Measurements from ENCODE around the gene ZNF717. TPM values are rescaled to one million over a fixed set of nuclear protein-coding genes. Genes with fewer than 3 reads are reported as not detected.
A peak's percentile ranks its signal among the peaks of the same experiment; 100 is the strongest.
"Not testable (repeated sequence)": the region's sequence is repeated elsewhere in the genome, so short reads cannot be mapped to it uniquely, and the experiment has no call there.

ZNF717 gene
- total RNA-seq (2021; fragmentation: NEBNext Ultra II Directional; extraction: Animal tissue kit (Norgen Biotek cat#: 25700)) = 1 to 10 TPM; 3.8 to 8.5 (median 8.3) TPM
- long read RNA-seq = 0 reads

DNA sequence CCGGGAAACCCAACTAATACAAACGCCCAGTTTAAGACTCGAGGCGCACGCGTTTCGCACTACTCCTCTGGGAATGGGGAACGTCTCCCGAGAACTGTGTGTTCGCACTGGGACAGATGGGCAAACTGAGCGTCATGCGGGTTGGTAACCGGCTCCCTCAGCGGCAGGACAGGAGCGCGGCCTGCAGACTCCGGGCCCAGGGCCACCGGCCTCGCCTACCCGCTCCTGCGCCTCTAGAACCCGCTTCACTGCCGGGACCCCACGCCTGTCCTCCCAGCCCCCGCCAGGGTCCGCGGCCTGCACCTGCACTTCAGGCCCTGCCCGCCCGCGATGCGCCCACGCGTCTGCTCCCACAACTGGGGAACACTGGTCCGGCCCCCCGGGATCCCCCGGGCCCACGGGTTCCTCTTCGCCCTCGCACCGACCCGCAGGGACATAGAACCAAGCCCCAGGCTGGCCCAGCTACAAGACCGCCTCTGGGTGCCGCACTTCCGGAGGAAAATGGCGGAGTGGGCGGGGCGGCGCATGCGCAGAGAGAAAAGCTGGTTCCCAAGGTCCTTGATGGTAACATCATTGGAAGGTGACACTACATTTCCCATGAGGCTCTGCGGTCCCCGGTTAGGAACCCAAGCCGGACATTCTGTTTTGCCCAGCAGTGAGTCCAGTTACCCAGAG is at the start of gene ZNF717:
TSS of gene ZNF717 (minus strand) at position 469 of the 675 bp plus-strand sequence. CDS start 2,187 bp downstream, outside the sequence.
- H3K4me3 Mint-ChIP-seq = peak within 1 kb of the TSS; percentile 92
- peaks cover 11% of the 10 kb centered on the region for H3K4me1 Mint-ChIP-seq (ENCODE audit: low read depth)
- H3K9me3 Mint-ChIP-seq = peaks cover 21% of the 10 kb centered on the region
- TF ChIP-seq, protein P1, sequence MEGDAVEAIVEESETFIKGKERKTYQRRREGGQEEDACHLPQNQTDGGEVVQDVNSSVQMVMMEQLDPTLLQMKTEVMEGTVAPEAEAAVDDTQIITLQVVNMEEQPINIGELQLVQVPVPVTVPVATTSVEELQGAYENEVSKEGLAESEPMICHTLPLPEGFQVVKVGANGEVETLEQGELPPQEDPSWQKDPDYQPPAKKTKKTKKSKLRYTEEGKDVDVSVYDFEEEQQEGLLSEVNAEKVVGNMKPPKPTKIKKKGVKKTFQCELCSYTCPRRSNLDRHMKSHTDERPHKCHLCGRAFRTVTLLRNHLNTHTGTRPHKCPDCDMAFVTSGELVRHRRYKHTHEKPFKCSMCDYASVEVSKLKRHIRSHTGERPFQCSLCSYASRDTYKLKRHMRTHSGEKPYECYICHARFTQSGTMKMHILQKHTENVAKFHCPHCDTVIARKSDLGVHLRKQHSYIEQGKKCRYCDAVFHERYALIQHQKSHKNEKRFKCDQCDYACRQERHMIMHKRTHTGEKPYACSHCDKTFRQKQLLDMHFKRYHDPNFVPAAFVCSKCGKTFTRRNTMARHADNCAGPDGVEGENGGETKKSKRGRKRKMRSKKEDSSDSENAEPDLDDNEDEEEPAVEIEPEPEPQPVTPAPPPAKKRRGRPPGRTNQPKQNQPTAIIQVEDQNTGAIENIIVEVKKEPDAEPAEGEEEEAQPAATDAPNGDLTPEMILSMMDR (IDR thresholded peaks at IDR 0.05) = peak; percentile 36
- DNase-seq = peak; percentile 78
- H3K27ac Mint-ChIP-seq = peak within 1 kb of the TSS; percentile 82
- H3K36me3 Mint-ChIP-seq (ENCODE audit: low read depth) = peaks cover 50% of the 10 kb centered on the region
- not testable (repeated sequence) for H3K27me3 Mint-ChIP-seq (ENCODE audit: insufficient read depth)

DNA sequence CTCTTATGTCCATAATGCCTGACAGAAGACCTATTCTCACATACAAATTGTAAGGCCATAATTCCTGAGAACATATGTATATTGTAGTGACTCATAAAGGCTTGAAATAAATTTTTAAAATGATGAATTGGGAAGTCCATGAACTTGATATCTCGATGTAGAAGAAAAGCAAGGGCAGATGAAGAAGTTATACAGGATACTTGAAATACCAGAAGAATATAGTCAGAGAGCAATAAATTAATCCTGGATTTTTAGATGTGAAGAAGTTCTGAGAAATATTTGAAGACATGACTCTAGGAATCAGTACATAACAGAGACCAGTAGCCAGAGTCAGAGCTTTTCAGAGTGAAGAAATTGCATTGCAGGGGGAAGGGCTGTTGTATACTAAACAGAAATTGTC is 45.7 kb upstream of the ZNF717 start:
- H3K4me1 Mint-ChIP-seq (ENCODE audit: low read depth) = peaks cover 19% of the 10 kb centered on the region; the same call in 1 of the 2 replicates
- not testable (repeated sequence) for H3K4me3 Mint-ChIP-seq; DNase-seq; H3K27ac Mint-ChIP-seq; H3K36me3 Mint-ChIP-seq (ENCODE audit: low read depth); H3K27me3 Mint-ChIP-seq (ENCODE audit: insufficient read depth)
- peaks cover 20% of the 10 kb centered on the region for H3K9me3 Mint-ChIP-seq

DNA sequence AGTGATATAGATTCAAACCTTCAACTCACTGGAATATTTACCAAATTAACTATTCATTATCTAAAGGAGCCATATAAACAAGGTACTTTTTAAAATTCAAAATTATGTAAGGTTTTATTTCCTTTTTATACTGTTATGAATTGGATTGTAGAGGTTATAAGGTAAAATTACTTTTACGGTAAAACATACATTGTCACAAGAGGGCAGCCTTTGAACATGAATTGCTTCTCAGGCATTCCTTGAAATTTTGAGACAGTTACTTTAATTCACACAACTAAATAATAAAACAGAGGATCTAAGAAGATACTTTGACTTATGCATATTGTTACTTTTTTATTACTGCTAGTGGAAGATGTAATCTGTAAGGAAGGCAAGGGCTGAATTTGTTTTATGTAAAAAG is 32.7 kb upstream of the ZNF717 start:
- H3K9me3 Mint-ChIP-seq; H3K27me3 Mint-ChIP-seq (ENCODE audit: insufficient read depth); H3K4me3 Mint-ChIP-seq; DNase-seq; H3K36me3 Mint-ChIP-seq (ENCODE audit: low read depth): not testable (repeated sequence)
- TF ChIP-seq, protein P1 (IDR thresholded peaks at IDR 0.05) = peak; percentile 66
- Mint-ChIP-seq H3K27ac (peak overlapping the region; percentile 87), H3K4me1 (ENCODE audit: low read depth) (peaks cover 62% of the 10 kb centered on the region)

DNA sequence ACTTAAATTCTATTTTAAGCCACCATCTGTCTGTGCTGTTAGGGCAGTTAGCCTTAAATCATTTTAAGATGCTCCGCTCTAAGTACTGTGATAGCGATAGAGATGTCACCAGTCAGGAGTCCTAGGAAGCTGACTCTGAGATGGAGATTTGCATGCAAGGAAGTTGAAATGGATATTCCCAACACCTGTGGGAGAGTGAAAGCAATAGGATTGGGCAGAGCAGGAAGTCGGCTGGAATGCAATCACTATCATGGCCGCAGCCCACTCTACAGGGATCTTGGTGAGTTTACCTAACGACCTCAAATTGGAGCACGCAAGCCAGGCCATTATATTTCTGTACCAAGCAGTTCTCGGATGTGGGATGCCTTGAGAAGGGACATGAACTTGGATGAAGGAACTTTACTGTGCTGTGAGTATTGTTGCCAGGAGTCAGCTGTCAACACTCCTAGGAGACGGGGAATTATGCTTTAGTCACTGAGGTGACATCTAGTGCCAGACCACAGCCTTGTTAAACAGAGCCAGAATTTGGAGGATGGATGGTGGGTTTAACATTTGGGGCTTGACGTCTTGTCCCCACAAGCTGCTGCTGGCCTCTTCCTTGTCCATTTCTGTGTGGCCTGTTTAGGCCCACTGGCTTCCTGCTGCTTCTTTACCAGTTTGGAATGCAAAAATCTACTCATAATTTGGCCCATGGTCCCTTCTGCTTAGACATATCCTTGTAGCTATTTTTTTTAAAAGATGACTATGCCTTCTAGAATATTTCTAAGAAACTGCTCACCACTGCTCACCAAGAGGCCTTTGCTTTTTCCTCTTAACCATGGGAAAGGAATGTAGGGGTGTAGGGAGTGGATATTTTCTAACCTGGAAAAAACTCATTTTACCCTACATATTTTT is 31.2 kb upstream of the ZNF717 start:
- H3K9me3 Mint-ChIP-seq; H3K27me3 Mint-ChIP-seq (ENCODE audit: insufficient read depth); H3K36me3 Mint-ChIP-seq (ENCODE audit: low read depth): not testable (repeated sequence)
- Mint-ChIP-seq H3K4me1 (ENCODE audit: low read depth) (peaks cover 57% of the 10 kb centered on the region), H3K4me3 (peak overlapping the region; percentile 46), H3K27ac (peak overlapping the region; percentile 87)
- peak; percentile 31 for DNase-seq

DNA sequence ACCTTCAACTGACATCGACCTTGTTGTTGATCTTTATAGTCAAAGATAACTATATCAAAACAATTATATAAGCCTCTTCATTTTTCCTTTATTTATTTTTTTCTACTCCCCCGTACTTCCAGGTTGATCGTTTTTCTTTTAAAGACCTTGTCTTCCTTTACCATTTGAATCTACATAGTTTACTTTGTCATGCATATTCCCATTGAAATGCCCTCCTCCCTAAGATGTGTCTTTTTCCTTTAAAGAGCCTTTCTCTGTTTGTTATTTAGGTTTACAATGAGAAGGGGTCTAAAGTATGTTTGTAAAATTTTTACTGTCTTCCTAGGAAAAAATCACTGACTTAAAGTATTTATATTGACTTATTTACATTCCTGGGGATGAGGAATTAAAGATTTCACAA is 29.4 kb upstream of the ZNF717 start:
- Mint-ChIP-seq H3K36me3 (ENCODE audit: low read depth) (0 out of 2 replicates have a peak, but pooled peaks cover 6% of the 10 kb centered on the region), H3K9me3 (peaks cover 10% of the 10 kb centered on the region), H3K4me1 (ENCODE audit: low read depth) (peaks cover 68% of the 10 kb centered on the region), H3K27ac (no peak overlapping the region), H3K4me3 (no peak overlapping the region), H3K27me3 (ENCODE audit: insufficient read depth) (peaks cover 1% of the 10 kb centered on the region)
- TF ChIP-seq, protein P1 (IDR thresholded peaks at IDR 0.05) = no peak
- DNase-seq = no peak

DNA sequence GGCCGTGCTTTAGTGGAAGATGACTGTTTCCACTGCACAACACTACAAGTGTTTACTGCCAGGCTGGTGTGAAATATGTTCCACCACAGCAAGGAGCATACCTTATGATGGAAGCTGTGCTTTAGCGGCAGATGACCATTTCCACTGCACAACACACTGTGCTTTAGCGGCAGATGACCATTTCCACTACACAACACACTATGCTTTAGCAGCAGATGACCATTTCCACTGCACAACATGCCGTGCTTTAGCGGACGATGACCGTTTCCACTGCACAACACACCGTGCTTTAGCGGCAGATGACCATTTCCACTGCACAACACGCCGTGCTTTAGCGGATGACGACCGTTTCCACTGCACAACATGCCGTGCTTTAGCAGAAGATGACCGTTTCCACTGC is 2.8 kb downstream of the ZNF717 start:
- no peak overlapping the region for H3K4me3 Mint-ChIP-seq
- H3K27me3 Mint-ChIP-seq (ENCODE audit: insufficient read depth) = no peaks in the 10 kb centered on the region; the same call in 1 of the 2 replicates
- DNase-seq = no peak
- H3K27ac Mint-ChIP-seq = no peak overlapping the region
- H3K9me3 Mint-ChIP-seq = peaks cover 38% of the 10 kb centered on the region
- peaks cover 11% of the 10 kb centered on the region for H3K4me1 Mint-ChIP-seq (ENCODE audit: low read depth)
- TF ChIP-seq, protein P1 (IDR thresholded peaks at IDR 0.05) = no peak
- H3K36me3 Mint-ChIP-seq (ENCODE audit: low read depth) = peaks cover 71% of the 10 kb centered on the region
